DOHH2 (cell line): ENCODE data around the gene MINK1.
"Not testable (repeated sequence)": the region's sequence is repeated elsewhere in the genome, so short reads cannot be mapped to it uniquely, and the experiment has no call there.

Experiments
- H3F3A ChIP-seq: fragments of 200-600 bp; sonication (generic), shearing (Covaris generic); 2 replicates; pipeline ENCODE4 v1.6.0; 2016; ENCODE audit warnings: antibody characterized with exemption, mild to moderate bottlenecking; ENCODE audit not compliant: control insufficient read depth, insufficient read depth
- H3K27ac ChIP-seq: fragments of 200-600 bp; sonication (generic); 2 replicates; pipeline ENCODE4 v1.5.1; 2014; ENCODE audit warnings: low read depth, mild to moderate bottlenecking, low read length, moderate library complexity
- H3K27me3 ChIP-seq: fragments of 200-600 bp; sonication (generic); 2 replicates; pipeline ENCODE4 v1.6.1; 2014; ENCODE audit warnings: mild to moderate bottlenecking, low read length, mixed read lengths; ENCODE audit not compliant: control insufficient read depth
- H3K36me3 ChIP-seq: fragments of 200-600 bp; sonication (generic); 2 replicates; pipeline ENCODE4 v1.6.1; 2014; ENCODE audit warnings: mild to moderate bottlenecking, low read length, moderate library complexity, mixed read lengths; ENCODE audit not compliant: control insufficient read depth
- H3K4me1 ChIP-seq: fragments of 200-600 bp; sonication (generic); 2 replicates; pipeline ENCODE4 v1.6.1; 2014; ENCODE audit warnings: mild to moderate bottlenecking, low read length, mixed read lengths; ENCODE audit not compliant: control insufficient read depth
- H3K4me2 ChIP-seq: fragments of 200-600 bp; sonication (generic); 2 replicates; pipeline ENCODE4 v1.6.0; 2014; ENCODE audit warnings: mild to moderate bottlenecking, low read length, moderate library complexity
- H3K4me3 ChIP-seq: fragments of 200-600 bp; sonication (generic); 2 replicates; pipeline ENCODE4 v1.5.1; 2014; ENCODE audit warnings: mild to moderate bottlenecking, low read length, mixed read lengths
- H3K79me2 ChIP-seq: fragments of 200-600 bp; sonication (generic); 2 replicates; pipeline ENCODE4 v1.6.1; 2014; ENCODE audit warnings: mild to moderate bottlenecking, low read length, mixed read lengths; ENCODE audit not compliant: control insufficient read depth
- H3K9me2 ChIP-seq: fragments of 200-600 bp; sonication (generic); replicated peaks from 2 replicates; pipeline ENCODE4 v1.6.1; 2014; ENCODE audit warnings: mild to moderate bottlenecking, low read length, mixed read lengths; ENCODE audit not compliant: control insufficient read depth
- H3K9me3 ChIP-seq: fragments of 200-600 bp; sonication (generic); 2 replicates; pipeline ENCODE4 v1.6.1; 2014; ENCODE audit warnings: antibody characterized with exemption, low read length, mixed read lengths; ENCODE audit not compliant: control insufficient read depth, insufficient read depth
- H4K20me1 ChIP-seq: fragments of 200-600 bp; sonication (generic); 2 replicates; pipeline ENCODE4 v1.6.0; 2014; ENCODE audit warnings: low read depth, mild to moderate bottlenecking, antibody characterized with exemption, low read length, moderate library complexity; ENCODE audit not compliant: control insufficient read depth, insufficient read depth
- CTCF ChIP-seq: fragments of 200-600 bp; sonication (generic); IDR thresholded peaks from one replicate; pipeline ENCODE4 v1.5.1; 2014; ENCODE audit warnings: antibody characterized with exemption, mild to moderate bottlenecking, low read depth, low read length; ENCODE audit not compliant: poor library complexity, severe bottlenecking
- EZH2phosphoT487 ChIP-seq: fragments of 200-600 bp; sonication (generic); IDR thresholded peaks from 2 replicates; pipeline ENCODE4 v1.6.1; 2017; ENCODE audit warnings: borderline replicate concordance, mild to moderate bottlenecking, antibody characterized with exemption, low read length, moderate library complexity, mixed read lengths

The MINK1 gene

DNA sequence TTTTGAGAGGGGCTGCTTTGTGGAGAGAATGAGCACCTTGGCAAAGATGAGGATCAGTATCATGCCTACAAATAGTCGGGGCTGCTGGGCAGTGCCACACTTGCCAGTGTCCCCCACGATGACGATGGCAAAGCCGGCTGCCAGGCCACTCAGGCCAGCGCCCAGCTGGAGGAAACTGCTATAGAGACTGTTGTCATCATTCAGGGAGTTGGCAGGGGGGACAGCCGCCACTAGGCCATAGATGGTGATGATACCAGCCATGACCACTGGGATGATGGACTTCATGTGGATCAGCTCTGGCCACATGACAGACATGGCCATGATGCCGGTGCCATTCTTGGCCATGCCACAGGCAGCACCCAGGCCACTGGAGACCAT, 23.8 kb downstream of the MINK1 start:
- no peaks in the 10 kb centered on the region; the same call in 1 of the 2 replicates for H3K36me3 ChIP-seq
- H3F3A ChIP-seq = no peaks in the 10 kb centered on the region
- H3K27ac ChIP-seq = no peak overlapping the region
- H4K20me1 ChIP-seq = no peaks in the 10 kb centered on the region
- H3K9me3 ChIP-seq = no peaks in the 10 kb centered on the region
- no peak for TF ChIP-seq EZH2phosphoT487
- no peak for TF ChIP-seq CTCF
- no peaks in the 10 kb centered on the region for H3K4me1 ChIP-seq
- no peak overlapping the region for H3K4me3 ChIP-seq
- H3K79me2 ChIP-seq = peaks cover 2% of the 10 kb centered on the region; the same call in 1 of the 2 replicates
- no peaks in the 10 kb centered on the region for H3K27me3 ChIP-seq
- no peak overlapping the region for H3K4me2 ChIP-seq
- H3K9me2 ChIP-seq = no peaks in the 10 kb centered on the region

DNA sequence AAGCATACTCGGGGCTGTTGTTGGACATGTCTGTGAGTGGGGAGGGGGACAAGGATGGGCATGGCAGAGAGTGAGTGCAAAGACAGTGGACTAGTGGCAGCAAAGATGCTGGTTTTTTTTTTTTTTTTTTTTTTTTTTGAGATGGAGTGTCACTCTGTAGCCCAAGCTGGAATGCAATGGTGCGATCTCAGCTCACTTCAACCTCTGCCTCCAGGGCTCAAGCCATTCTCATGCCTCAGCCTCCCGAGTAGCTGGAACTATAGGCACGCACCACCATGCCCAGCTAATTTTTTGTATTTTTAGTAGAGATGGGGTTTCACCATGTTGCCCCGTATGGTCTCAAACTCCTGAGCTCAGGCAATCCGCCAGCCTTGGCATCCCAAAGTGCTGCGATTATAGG, 24.2 kb downstream of the MINK1 start:
- H3K9me2 ChIP-seq = not testable (repeated sequence)

DNA sequence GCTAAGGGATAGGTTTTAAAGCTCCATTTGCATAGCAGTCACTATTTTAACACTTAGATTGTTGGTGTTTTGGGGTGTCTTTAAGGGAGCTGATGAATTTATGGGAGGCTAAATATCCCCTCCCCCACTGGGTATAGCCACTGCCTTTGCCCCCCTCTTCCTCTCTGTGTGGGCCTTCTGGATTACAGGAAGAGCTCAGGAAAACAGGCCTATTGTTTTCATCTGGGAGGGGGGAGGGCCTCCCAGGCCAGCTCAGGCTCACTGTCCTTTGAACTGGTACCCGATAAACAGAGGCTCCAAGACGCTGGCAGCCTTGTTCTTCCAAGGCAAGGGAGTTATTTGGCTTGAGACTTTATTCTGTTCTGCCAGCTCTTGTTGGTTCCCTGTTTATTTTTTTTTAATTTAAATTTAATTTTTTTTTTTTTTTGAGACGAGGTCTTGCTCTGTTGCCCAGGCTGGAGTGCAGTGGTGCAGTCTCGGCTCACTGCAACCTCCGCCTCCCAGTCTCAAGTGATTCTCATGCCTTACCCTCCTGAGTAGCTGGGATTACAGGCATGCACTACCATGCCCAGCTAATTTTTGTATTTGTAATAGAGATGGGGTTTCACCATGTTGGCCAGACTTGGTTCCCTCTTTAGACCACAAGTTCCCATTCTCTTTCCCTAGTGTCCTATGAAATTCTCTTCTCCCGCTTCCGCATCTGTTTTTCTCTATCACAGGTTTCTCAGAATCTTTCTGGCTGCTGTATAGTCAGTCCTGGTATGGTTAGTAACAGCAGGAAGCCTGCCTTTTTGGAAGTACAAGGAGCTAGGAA, 25.1 kb downstream of the MINK1 start:
- H3K4me2 ChIP-seq = no peak overlapping the region
- H3K27me3 ChIP-seq = no peaks in the 10 kb centered on the region
- H3K79me2 ChIP-seq = 0 out of 2 replicates have a peak, but pooled peaks cover 2% of the 10 kb centered on the region
- H3K4me1 ChIP-seq = no peaks in the 10 kb centered on the region
- H4K20me1 ChIP-seq = no peaks in the 10 kb centered on the region
- no peaks in the 10 kb centered on the region; the same call in 1 of the 2 replicates for H3K36me3 ChIP-seq
- no peak overlapping the region for H3K4me3 ChIP-seq
- TF ChIP-seq EZH2phosphoT487 (no peak), CTCF (no peak)
- H3K9me2 ChIP-seq = no peaks in the 10 kb centered on the region
- no peak overlapping the region for H3K27ac ChIP-seq
- no peaks in the 10 kb centered on the region for H3F3A ChIP-seq
- no peaks in the 10 kb centered on the region for H3K9me3 ChIP-seq

More for the DNA sequence above, 24.2 kb downstream of the MINK1 start:
- H3K4me1 ChIP-seq, H3K79me2 ChIP-seq, H3K27me3 ChIP-seq, H3K27ac ChIP-seq, H3K9me3 ChIP-seq, H3K36me3 ChIP-seq, H4K20me1 ChIP-seq, H3F3A ChIP-seq, H3K4me3 ChIP-seq, H3K4me2 ChIP-seq: not testable (repeated sequence)

- no peaks in the 10 kb centered on the region for H3K79me2 ChIP-seq
- H3K9me3 ChIP-seq = no peaks in the 10 kb centered on the region
- H3K4me1 ChIP-seq = no peaks in the 10 kb centered on the region
- TF ChIP-seq EZH2phosphoT487 (no peak), CTCF (no peak)
- H3K4me2 ChIP-seq = no peak overlapping the region
- no peak overlapping the region for H3K4me3 ChIP-seq
- H3F3A ChIP-seq = no peaks in the 10 kb centered on the region
- no peaks in the 10 kb centered on the region; the same call in 1 of the 2 replicates for H3K36me3 ChIP-seq
- H3K9me2 ChIP-seq = no peaks in the 10 kb centered on the region
- H4K20me1 ChIP-seq = no peaks in the 10 kb centered on the region
- H3K27me3 ChIP-seq = no peaks in the 10 kb centered on the region
- no peak overlapping the region for H3K27ac ChIP-seq
These were observed 25.7 kb downstream of the MINK1 start for GRCh38 chr17:4858882-4859260.
